Measurements from ENCODE around the gene ZP3.
"Not testable (repeated sequence)": the region's sequence is repeated elsewhere in the genome, so short reads cannot be mapped to it uniquely, and the experiment has no call there.

DNA sequence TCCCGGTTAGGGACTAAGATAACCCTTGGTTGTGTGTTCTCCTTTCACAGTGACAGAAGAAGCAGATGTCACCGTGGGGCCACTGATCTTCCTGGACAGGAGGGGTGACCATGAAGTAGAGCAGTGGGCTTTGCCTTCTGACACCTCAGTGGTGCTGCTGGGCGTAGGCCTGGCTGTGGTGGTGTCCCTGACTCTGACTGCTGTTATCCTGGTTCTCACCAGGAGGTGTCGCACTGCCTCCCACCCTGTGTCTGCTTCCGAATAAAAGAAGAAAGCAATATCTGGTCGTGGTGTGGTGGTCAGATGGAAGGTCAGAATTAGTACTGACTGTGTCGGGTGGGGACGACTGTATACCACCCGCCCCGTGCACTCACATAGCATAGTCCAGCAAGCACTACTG, 17.0 kb downstream of the ZP3 start:
- TF ChIP-seq, protein P1, sequence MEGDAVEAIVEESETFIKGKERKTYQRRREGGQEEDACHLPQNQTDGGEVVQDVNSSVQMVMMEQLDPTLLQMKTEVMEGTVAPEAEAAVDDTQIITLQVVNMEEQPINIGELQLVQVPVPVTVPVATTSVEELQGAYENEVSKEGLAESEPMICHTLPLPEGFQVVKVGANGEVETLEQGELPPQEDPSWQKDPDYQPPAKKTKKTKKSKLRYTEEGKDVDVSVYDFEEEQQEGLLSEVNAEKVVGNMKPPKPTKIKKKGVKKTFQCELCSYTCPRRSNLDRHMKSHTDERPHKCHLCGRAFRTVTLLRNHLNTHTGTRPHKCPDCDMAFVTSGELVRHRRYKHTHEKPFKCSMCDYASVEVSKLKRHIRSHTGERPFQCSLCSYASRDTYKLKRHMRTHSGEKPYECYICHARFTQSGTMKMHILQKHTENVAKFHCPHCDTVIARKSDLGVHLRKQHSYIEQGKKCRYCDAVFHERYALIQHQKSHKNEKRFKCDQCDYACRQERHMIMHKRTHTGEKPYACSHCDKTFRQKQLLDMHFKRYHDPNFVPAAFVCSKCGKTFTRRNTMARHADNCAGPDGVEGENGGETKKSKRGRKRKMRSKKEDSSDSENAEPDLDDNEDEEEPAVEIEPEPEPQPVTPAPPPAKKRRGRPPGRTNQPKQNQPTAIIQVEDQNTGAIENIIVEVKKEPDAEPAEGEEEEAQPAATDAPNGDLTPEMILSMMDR (conservative IDR thresholded peaks at IDR 0.05; ENCODE audit: low read length), result not testable (repeated sequence)
- not testable (repeated sequence) for TF ChIP-seq EZH2phosphoT487 (IDR thresholded peaks at IDR 0.05; ENCODE audit: borderline replicate concordance, low read depth, low read length)

Measured in OCI-LY7 (cell line).